Peyer's patch (tissue), 4 donors: ENCODE measurements around the gene MEGF10.

ENCODE experiments used
- CTCF ChIP-seq, 6 experiments: fragments of 450-650 bp in 4 of 6; fragments of 200-600 bp in 2 of 6; sonication (generic) in 1 of 6; IDR thresholded peaks; one replicate each; pipeline ENCODE4 v1.5.1; 2017 to 2019; ENCODE audit warnings: antibody characterized with exemption in 6 of 6, mild to moderate bottlenecking in 3 of 6, moderate library complexity in 1 of 6
- POLR2A ChIP-seq, 2 donors: fragments of 450-650 bp; IDR thresholded peaks; one replicate each; pipeline ENCODE4 v1.5.1; 2017; ENCODE audit warnings: antibody characterized with exemption in 2 of 2, mild to moderate bottlenecking in 2 of 2, moderate library complexity in 2 of 2

- no peak for TF ChIP-seq POLR2A (IDR thresholded peaks at IDR 0.05)
- no peak for TF ChIP-seq CTCF (IDR thresholded peaks at IDR 0.05)
Observed at GRCh38 chr5:127298656-127299055, 8.1 kb downstream of the MEGF10 start.
